Rectal smooth muscle tissue (tissue), 1 donor: ENCODE results near the gene PHTF2.

Source experiments
- H3K27ac ChIP-seq: one replicate; pipeline ENCODE4 v1.7.0; 2013; ENCODE audit warnings: low read depth, low read length, inconsistent platforms
- H3K27me3 ChIP-seq: one replicate; pipeline ENCODE4 v1.7.0; 2013; ENCODE audit warnings: low read length; ENCODE audit not compliant: control insufficient read depth, insufficient read depth
- H3K36me3 ChIP-seq: one replicate; pipeline ENCODE4 v1.7.0; 2013; ENCODE audit warnings: low read length; ENCODE audit not compliant: control insufficient read depth, insufficient read depth
- H3K4me1 ChIP-seq: one replicate; pipeline ENCODE4 v1.7.0; 2013; ENCODE audit warnings: low read length; ENCODE audit not compliant: control insufficient read depth, insufficient read depth
- H3K4me3 ChIP-seq: one replicate; pipeline ENCODE4 v1.7.0; 2013; ENCODE audit warnings: low read length
- H3K9ac ChIP-seq: one replicate; pipeline ENCODE4 v1.7.0; 2013; ENCODE audit warnings: low read length

PHTF2 gene

DNA sequence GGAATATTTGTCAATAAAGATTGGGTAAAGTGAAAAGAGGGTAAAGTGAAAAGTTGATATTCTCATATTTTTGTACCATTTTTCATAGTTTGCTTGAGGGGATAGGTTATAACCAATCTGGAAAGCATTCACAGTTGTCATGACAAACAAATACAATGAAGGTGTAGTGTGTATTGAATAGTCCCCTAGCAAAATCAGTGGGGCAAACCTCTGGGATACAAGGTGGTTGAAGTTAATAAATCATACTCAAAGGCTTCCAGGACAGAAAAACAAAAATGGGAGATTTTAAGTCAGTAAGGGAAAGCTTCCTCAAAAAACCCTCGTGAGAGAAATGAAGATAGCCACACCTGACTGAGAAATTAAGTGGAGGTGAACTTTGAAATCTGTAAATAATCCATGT is 39.4 kb downstream of the PHTF2 start:
- no peak overlapping the region for H3K9ac ChIP-seq
- no peaks in the 10 kb centered on the region for H3K4me1 ChIP-seq
- H3K36me3 ChIP-seq, result no peaks in the 10 kb centered on the region
- H3K27me3 ChIP-seq, result no peaks in the 10 kb centered on the region
- H3K27ac ChIP-seq, result no peak overlapping the region
- no peak overlapping the region for H3K4me3 ChIP-seq

DNA sequence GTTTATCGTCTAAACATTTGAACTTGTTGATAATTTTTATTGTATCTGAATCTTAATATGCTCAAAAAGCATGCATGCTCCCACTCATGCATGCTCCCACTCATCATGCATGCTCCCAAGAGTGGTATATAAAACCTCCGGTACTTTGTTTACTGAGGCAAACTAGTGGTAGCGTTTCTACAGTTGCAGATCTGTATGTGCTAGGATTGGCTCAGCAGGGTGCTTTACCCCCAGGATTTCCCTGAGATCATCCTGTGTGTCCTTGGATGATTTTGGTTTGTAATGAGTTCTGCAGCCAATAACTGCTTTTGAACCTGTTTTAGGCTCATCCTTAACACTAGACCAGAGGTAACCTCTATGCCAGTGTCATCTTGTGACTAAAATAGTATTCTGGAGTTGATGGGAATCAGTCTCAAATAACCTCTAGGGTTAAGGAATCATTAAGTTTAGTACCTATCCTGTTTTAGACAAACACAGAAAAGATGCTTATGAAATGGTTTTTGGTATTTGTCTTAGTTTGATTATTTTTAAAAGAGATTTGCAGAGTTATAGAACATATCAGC is 40.4 kb downstream of the PHTF2 start:
- no peaks in the 10 kb centered on the region for H3K4me1 ChIP-seq
- no peaks in the 10 kb centered on the region for H3K27me3 ChIP-seq
- no peaks in the 10 kb centered on the region for H3K36me3 ChIP-seq
- H3K9ac ChIP-seq, result no peak overlapping the region
- H3K4me3 ChIP-seq, result no peak overlapping the region
- no peak overlapping the region for H3K27ac ChIP-seq

GRCh38 chr7:77839919-77840318 is 41.3 kb downstream of the PHTF2 start:
- H3K4me1 ChIP-seq, result no peaks in the 10 kb centered on the region
- H3K27me3 ChIP-seq, result no peaks in the 10 kb centered on the region
- H3K27ac ChIP-seq, result no peak overlapping the region
- no peak overlapping the region for H3K9ac ChIP-seq
- no peaks in the 10 kb centered on the region for H3K36me3 ChIP-seq
- no peak overlapping the region for H3K4me3 ChIP-seq

DNA sequence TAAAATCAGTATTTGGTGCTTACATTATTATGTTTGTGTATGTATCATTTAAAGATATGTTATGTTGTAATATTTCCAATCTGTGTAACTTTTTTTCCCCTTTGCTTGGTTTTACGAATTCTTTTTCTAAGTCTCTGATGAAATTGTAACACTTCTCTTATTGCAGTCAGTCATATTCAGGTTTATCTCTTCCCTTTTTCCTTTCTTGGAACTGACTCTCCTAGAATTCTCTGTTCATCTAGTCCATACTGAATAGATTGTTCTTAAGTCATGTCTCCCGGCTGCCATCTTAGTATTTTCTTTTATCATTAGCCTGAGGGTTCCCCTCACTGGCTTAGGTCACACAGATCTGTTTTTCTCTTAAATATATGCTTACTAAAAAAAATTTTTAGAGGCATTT is 44.6 kb downstream of the PHTF2 start:
- Histone ChIP-seq H3K9ac (no peak overlapping the region), H3K27ac (no peak overlapping the region), H3K4me3 (no peak overlapping the region), H3K36me3 (no peaks in the 10 kb centered on the region), H3K4me1 (no peaks in the 10 kb centered on the region), H3K27me3 (no peaks in the 10 kb centered on the region)

GRCh38 chr7:77846317-77847092 is 47.9 kb downstream of the PHTF2 start:
- no peak overlapping the region for H3K4me3 ChIP-seq

GRCh38 chr7:77855371-77856083 is 57.0 kb downstream of the PHTF2 start:
- no peak overlapping the region for H3K9ac ChIP-seq
- H3K4me1 ChIP-seq, result no peaks in the 10 kb centered on the region
- H3K4me3 ChIP-seq, result no peak overlapping the region
- H3K27ac ChIP-seq, result no peak overlapping the region
- H3K36me3 ChIP-seq, result peaks cover 7% of the 10 kb centered on the region
- no peaks in the 10 kb centered on the region for H3K27me3 ChIP-seq

More at GRCh38 chr7:77846317-77847092, 47.9 kb downstream of the PHTF2 start:
- Histone ChIP-seq H3K9ac (no peak overlapping the region), H3K27ac (no peak overlapping the region), H3K36me3 (no peaks in the 10 kb centered on the region), H3K27me3 (no peaks in the 10 kb centered on the region), H3K4me1 (no peaks in the 10 kb centered on the region)

DNA sequence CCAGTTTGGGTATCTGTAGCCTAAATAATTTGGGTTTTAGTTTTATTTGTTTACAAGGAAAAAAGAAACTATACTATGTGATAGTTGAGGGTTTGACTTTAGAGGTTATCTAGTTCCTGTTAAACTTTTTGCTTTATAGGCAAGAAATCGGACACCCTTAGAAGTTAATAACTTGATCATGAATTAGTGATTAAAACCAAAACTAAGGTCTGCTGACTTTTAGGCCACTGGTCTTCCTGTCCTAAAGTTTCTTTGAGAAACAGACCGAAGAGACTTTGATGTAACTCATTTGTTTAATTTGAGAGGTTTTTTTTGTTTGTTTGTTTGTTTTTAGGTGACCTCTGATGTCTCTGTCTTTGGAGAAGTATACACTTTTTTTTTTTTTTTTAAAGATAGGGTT is 59.7 kb downstream of the PHTF2 start:
- no peaks in the 10 kb centered on the region for H3K27me3 ChIP-seq
- no peaks in the 10 kb centered on the region for H3K4me1 ChIP-seq
- no peak overlapping the region for H3K27ac ChIP-seq
- H3K36me3 ChIP-seq, result peaks cover 7% of the 10 kb centered on the region
- no peak overlapping the region for H3K4me3 ChIP-seq
- H3K9ac ChIP-seq, result no peak overlapping the region

DNA sequence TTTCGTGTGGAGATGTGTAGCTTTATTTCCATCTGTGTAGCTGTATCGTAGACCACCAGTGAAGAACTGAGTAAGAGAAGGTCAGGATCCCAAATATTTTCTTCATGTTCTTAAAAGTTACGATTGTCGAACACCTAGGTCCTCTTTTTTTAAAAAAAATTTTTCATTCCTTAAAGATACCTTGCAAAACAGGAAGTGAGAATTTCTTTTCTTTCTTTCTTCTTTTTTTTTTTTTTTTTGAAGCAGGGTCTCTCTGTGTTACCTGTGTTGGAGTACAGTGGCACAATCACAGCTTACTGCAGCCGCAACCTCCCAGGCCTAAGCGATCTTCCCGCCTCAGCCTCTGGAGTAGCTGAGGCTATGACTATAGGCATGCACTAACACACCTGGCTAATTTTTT is 60.8 kb downstream of the PHTF2 start:
- Histone ChIP-seq H3K27ac (no peak overlapping the region), H3K4me3 (no peak overlapping the region), H3K9ac (no peak overlapping the region), H3K36me3 (peaks cover 7% of the 10 kb centered on the region), H3K27me3 (no peaks in the 10 kb centered on the region), H3K4me1 (no peaks in the 10 kb centered on the region)

DNA sequence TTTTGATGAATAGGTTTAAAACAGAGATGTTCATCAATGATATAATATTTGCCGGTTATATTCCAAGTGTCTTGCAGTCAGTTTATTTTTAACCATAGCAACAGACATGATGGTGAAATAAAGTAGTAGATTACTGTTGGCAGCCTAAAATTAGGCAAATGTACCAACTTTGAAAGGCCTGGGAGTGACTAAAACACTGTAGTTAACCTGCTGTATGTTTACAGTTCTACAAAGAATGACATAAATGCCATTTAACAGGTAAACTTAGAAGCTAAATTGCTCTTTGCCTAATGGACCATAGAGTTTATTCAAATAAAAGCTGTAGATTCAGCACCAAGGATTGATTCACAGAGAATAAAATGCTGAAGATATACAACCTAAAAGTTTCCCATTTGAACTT is 64.1 kb downstream of the PHTF2 start:
- Histone ChIP-seq H3K4me3 (no peak overlapping the region), H3K4me1 (peaks cover 7% of the 10 kb centered on the region), H3K36me3 (no peaks in the 10 kb centered on the region), H3K27me3 (no peaks in the 10 kb centered on the region), H3K27ac (no peak overlapping the region), H3K9ac (no peak overlapping the region)

GRCh38 chr7:77863860-77864259 is 65.3 kb downstream of the PHTF2 start:
- H3K36me3 ChIP-seq, result no peaks in the 10 kb centered on the region

DNA sequence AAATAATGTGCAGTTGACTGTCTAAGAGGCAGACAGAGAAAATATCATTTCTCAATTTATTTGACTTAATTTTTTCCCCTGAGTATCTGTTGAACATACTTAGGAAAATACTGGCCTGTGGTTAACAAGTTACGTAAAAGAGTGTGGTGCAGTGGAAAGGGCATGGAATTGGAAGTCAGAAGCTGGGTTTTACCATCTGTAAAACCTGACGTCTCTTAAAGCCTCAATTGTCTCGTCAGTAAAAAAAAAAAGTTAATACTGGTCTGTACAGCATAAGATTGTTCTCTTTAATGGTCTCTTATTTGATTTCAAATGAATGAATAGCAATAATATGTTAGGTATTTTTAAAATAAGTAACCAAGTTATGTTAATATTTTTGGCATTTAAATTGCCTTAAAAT is 67.8 kb downstream of the PHTF2 start:
- Histone ChIP-seq H3K27me3 (no peaks in the 10 kb centered on the region), H3K9ac (no peak overlapping the region), H3K4me1 (peaks cover 7% of the 10 kb centered on the region), H3K36me3 (no peaks in the 10 kb centered on the region), H3K4me3 (no peak overlapping the region), H3K27ac (no peak overlapping the region)

More at GRCh38 chr7:77863860-77864259, 65.3 kb downstream of the PHTF2 start:
- Histone ChIP-seq H3K4me3 (no peak overlapping the region), H3K4me1 (peaks cover 7% of the 10 kb centered on the region), H3K27ac (no peak overlapping the region), H3K9ac (no peak overlapping the region), H3K27me3 (no peaks in the 10 kb centered on the region)

DNA sequence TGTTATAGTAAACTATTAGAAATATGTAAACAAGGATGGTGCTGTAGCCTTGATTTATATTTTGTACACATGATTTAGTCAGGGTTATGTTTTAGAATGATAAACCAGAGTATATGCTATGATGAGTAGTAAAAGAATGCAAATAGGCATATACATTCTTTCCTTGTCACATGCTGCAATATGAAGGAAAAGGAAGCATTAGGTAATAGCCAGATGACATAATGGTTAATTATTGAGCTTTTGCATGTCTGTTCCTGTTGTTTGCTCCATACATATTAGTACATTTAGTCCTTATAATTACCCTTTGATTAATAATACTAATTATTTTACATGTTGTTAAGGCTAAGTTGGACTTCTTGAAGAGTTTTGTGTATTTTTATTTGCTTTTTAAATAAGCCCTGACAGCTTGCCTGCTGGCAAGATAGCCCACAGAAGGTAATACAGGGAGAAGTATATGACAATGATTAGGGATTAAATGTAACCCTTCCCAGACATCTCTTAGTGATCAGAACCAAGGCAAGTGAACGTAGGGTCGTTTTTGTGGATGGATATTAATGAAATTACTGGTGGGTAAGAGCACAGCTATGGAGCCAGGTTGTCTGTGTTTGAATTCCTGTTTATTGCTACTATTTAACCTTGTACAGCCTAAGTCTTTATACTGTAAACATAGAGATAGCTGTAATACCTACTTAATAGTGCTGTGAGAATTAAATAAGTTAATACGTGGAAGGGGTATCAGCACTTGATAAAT is 68.4 kb downstream of the PHTF2 start:
- H3K4me1 ChIP-seq, result peaks cover 7% of the 10 kb centered on the region
- H3K4me3 ChIP-seq, result no peak overlapping the region
- no peak overlapping the region for H3K9ac ChIP-seq
- H3K27me3 ChIP-seq, result no peaks in the 10 kb centered on the region
- H3K27ac ChIP-seq, result no peak overlapping the region
- no peaks in the 10 kb centered on the region for H3K36me3 ChIP-seq
